NT2/D1 (cell line): Measurements from ENCODE around the gene ABLIM1.

Experiments used
- DNase-seq: peaks from one replicate; pipeline ENCODE4 v3.0.0-alpha.2; 2011; ENCODE audit warnings: low read depth, low spot score
- H3K27me3 ChIP-seq: 2 replicates; pipeline ENCODE4 v1.6.0; 2011; ENCODE audit warnings: mild to moderate bottlenecking; ENCODE audit not compliant: insufficient read length, insufficient read depth
- H3K36me3 ChIP-seq: 2 replicates; pipeline ENCODE4 v1.6.1; 2011; ENCODE audit warnings: mild to moderate bottlenecking, low read length, mixed read lengths; ENCODE audit not compliant: insufficient read depth, insufficient read length
- H3K4me1 ChIP-seq: 2 replicates; pipeline ENCODE4 v1.5.1; 2011; ENCODE audit not compliant: insufficient read depth, insufficient read length
- H3K4me3 ChIP-seq: 2 replicates; pipeline ENCODE4 v1.5.1; 2011; ENCODE audit warnings: low read depth; ENCODE audit not compliant: insufficient read length
- H3K9ac ChIP-seq: 2 replicates; pipeline ENCODE4 v1.6.0; 2011; ENCODE audit warnings: low read depth; ENCODE audit not compliant: insufficient read length
- H3K9me3 ChIP-seq: 2 replicates; pipeline ENCODE4 v1.5.1; 2011; ENCODE audit warnings: mild to moderate bottlenecking, low read length; ENCODE audit not compliant: insufficient read depth
- SUZ12 ChIP-seq: IDR thresholded peaks from 2 replicates; pipeline ENCODE4 v1.6.1; 2011; ENCODE audit not compliant: insufficient read length, insufficient read depth; ENCODE audit errors: extremely low read depth
- YY1 ChIP-seq: IDR thresholded peaks from 2 replicates; pipeline ENCODE4 v1.6.1; 2011; ENCODE audit not compliant: insufficient read length, insufficient read depth
- ZNF274 ChIP-seq: IDR thresholded peaks from 2 replicates; pipeline ENCODE4 v1.6.1; 2011; ENCODE audit warnings: mild to moderate bottlenecking, low read depth, low read length

The ABLIM1 gene

DNA sequence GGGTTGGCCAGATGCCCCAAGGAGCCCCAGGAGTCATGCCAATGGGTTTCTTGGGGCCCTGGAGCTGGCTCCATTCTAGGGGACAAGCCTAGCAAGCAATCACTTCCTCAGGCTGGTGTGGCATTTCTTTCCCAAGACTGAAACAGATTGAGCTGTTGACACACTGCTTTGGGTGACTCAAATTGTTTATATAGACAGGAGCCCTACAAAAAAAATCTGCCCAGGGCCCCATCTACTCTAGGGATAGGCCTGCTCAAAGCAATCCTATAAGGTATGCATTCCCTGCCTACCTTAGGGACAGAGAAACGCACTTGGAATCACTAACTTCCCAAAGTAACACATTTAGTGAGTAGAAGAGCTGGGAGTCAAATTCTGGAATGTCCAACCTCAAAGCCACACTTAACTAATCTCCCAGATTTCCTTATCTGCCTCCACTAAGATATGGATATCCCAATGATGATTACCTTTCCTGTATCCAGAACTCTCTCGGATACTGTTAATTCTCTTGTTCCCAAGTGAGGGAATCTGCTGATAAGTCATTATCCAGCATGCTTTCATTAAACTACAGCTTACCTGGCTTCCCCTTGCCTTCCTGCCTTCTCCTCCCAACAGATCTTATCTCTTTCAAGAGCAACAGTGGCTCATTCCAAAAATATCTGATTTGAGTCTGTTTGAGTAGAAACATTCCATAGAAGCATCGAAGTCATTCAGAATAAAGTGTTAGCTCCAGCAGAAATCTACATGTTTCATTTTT lies 3.1 kb downstream of the ABLIM1 start:
- Histone ChIP-seq H3K9ac (no peak overlapping the region), H3K4me1 (no peaks in the 10 kb centered on the region), H3K36me3 (no peaks in the 10 kb centered on the region), H3K9me3 (no peaks in the 10 kb centered on the region), H3K27me3 (no peaks in the 10 kb centered on the region), H3K4me3 (no peak overlapping the region)
- TF ChIP-seq ZNF274 (no peak), SUZ12 (no peak), YY1 (no peak)
- DNase-seq = no peak

- H3K27me3 ChIP-seq = no peaks in the 10 kb centered on the region
- H3K36me3 ChIP-seq = no peaks in the 10 kb centered on the region
- H3K9me3 ChIP-seq = no peaks in the 10 kb centered on the region
- TF ChIP-seq SUZ12 = no peak
- TF ChIP-seq ZNF274 = no peak
- TF ChIP-seq YY1 = no peak
- no peaks in the 10 kb centered on the region for H3K4me1 ChIP-seq
- no peak overlapping the region for H3K4me3 ChIP-seq
- H3K9ac ChIP-seq = no peak overlapping the region
- DNase-seq = no peak
Observed at GRCh38 chr10:114653926-114654325, 4.1 kb downstream of the ABLIM1 start.

DNA sequence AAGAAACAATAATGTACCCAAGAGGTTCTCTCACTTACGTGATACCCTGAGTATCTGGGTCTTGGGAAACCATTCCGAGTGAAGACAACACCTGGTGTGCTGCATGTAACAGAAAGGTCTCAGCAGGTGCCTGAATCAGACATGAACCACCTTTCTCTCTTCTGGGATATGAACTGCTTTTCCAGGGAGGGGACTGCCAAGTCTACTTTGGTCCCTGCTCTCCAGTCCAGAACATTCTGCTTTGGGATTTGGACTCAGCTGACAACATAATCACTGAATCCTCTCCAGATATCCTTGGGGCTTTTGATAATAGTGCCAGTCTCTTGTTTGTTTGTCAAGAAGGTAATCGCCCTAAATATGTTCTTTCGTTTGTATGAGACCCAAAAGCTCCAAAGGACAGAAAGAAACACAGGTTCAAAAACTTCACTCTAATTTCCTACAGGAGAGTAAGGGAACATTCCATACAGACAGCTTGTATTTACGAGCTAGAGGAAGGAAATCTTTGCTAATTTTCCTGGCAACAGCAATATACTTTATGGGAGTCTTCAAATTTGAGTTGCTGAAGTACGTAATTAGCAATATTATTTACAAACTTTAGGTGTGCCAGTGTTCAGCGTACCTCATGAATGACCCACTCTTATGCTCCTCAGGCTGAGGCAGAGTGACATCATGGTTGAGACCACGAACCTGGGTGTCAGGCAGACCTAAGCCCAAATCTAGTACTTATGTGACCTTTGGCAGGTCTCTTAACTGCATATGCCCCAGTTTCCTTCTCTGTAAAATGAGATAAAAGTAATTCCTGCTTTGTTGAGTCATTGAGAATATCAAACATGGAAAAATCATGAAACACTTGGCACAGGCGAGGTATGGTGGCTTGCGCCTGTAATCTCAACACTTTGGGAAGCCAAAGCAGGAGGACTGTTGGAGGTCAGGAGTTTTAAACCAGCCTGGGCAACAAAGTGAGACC lies 5.4 kb downstream of the ABLIM1 start:
- no peaks in the 10 kb centered on the region for H3K27me3 ChIP-seq
- H3K4me1 ChIP-seq = no peaks in the 10 kb centered on the region
- no peak for TF ChIP-seq ZNF274
- no peak for TF ChIP-seq SUZ12
- no peak for TF ChIP-seq YY1
- H3K4me3 ChIP-seq = no peak overlapping the region
- H3K9me3 ChIP-seq = no peaks in the 10 kb centered on the region
- no peak for DNase-seq
- H3K9ac ChIP-seq = no peak overlapping the region
- H3K36me3 ChIP-seq = no peaks in the 10 kb centered on the region

GRCh38 chr10:114650831-114651230 lies 7.2 kb downstream of the ABLIM1 start:
- Histone ChIP-seq H3K27me3 (no peaks in the 10 kb centered on the region), H3K36me3 (no peaks in the 10 kb centered on the region), H3K4me1 (no peaks in the 10 kb centered on the region), H3K9me3 (no peaks in the 10 kb centered on the region), H3K9ac (no peak overlapping the region), H3K4me3 (no peak overlapping the region)
- TF ChIP-seq YY1 (no peak), SUZ12 (no peak), ZNF274 (no peak)
- no peak for DNase-seq

DNA sequence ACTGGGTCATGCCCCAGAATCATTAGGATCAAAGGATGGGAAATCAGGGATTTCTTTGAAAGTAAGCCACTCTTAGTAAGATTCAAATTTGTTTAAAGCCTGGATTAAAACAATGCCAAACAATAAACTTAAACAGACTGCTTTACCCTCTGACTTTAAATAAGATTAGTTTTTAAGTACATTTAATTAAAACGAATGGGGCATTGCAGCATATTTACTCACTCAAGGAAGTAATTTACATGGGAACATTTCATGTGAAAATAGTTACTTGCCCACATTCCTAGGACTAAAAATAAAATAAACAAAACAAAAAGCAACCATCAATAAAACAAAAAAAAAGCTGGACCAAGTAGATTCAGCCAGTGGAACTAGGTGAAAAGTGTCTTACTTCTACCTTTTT lies 7.8 kb downstream of the ABLIM1 start:
- Histone ChIP-seq H3K9me3 (no peaks in the 10 kb centered on the region), H3K4me3 (no peak overlapping the region), H3K27me3 (no peaks in the 10 kb centered on the region), H3K4me1 (no peaks in the 10 kb centered on the region), H3K9ac (no peak overlapping the region), H3K36me3 (no peaks in the 10 kb centered on the region)
- DNase-seq = no peak
- TF ChIP-seq YY1 (no peak), SUZ12 (no peak), ZNF274 (no peak)

DNA sequence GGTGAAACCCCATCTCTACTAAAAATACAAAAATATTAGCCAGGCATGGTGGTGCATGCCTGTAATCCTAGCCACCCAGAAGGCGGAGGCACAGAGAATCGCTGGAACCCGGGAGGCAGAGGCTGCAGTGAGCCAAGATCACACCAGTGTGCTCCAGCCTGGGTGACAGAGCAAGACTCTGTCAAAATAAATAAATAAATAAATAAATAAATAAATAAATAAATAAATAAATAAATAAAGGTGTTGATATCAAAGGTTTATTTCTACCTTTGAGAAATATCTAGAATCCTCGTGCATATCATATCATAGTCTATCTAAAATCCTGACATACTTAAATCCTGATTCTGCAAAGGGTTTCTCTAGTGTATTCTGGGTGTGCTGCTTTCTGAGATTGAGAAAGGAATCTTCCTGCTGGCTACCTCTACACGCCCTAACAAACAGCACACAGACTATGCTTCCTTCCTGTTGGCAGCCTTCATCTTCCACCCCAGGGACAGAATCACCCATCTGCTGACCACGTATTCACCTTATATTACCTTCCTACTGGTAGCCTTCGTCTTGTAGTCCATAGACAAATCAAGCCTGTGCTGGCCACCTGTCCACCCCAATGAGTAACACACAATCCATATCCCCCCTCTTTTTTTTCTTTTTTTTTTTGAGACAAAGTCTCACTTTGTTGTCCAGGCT lies 8.7 kb downstream of the ABLIM1 start:
- Histone ChIP-seq H3K36me3 (no peaks in the 10 kb centered on the region), H3K4me1 (no peaks in the 10 kb centered on the region), H3K27me3 (no peaks in the 10 kb centered on the region), H3K4me3 (no peak overlapping the region), H3K9ac (no peak overlapping the region), H3K9me3 (no peaks in the 10 kb centered on the region)
- TF ChIP-seq SUZ12 (no peak), YY1 (no peak)
- no peak for DNase-seq

- H3K4me3 ChIP-seq = no peak overlapping the region
Observed at GRCh38 chr10:114648368-114648767, 9.7 kb downstream of the ABLIM1 start.

More at GRCh38 chr10:114648368-114648767, 9.7 kb downstream of the ABLIM1 start:
- no peak for DNase-seq
- Histone ChIP-seq H3K9ac (no peak overlapping the region), H3K9me3 (no peaks in the 10 kb centered on the region), H3K4me1 (no peaks in the 10 kb centered on the region), H3K36me3 (no peaks in the 10 kb centered on the region), H3K27me3 (no peaks in the 10 kb centered on the region)
- TF ChIP-seq SUZ12 = no peak
- no peak for TF ChIP-seq YY1
- TF ChIP-seq ZNF274 = no peak
